HTERT RPE-1 (cell line): Measurements from ENCODE around the gene TMEM134.
"Not testable (repeated sequence)": the region's sequence is repeated elsewhere in the genome, so short reads cannot be mapped to it uniquely, and the experiment has no call there.

ENCODE experiments used
- in situ Hi-C: fragments of 300-500 bp; cut with MboI; formaldehyde crosslinking; loops from 4 replicates; pipeline ENCODE4 v1.14.3; 2020; ENCODE audit warnings: low sequenced_read_pairs

Gene TMEM134

DNA sequence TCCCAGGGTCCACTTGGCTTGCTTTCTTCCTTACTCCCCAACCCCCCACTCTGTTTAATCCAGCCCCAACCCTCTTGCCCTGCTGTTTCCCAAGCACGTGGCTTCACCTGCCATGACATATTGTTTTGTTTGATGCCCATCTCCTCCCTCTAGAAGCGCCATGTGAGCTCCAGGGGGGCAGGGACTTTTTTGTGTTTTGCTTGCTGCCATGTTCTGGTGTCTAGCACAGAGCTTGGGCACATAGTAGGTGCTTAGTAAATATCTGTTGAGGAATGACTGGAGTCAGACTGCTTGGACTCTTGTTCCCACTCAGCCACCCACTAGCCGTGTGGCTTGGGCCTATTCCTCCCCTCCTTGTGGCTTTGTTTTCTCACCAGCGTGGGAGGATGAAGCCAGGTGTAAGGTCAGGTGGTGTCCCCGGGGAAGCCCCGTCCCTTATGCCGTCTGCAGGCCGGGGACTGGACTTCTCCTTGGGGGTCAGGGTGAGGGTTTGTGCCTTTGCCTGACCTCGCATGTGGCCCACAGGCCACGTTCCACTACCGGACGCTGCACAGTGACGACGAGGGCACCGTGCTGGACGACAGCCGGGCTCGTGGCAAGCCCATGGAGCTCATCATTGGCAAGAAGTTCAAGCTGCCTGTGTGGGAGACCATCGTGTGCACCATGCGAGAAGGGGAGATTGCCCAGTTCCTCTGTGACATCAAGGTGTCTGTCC lies 17.6 kb upstream of the TMEM134 start:
- in situ Hi-C loops, result no loop called here

GRCh38 chr11:67485873-67486361 lies 16.9 kb upstream of the TMEM134 start:
- in situ Hi-C loops, result not testable (repeated sequence)

DNA sequence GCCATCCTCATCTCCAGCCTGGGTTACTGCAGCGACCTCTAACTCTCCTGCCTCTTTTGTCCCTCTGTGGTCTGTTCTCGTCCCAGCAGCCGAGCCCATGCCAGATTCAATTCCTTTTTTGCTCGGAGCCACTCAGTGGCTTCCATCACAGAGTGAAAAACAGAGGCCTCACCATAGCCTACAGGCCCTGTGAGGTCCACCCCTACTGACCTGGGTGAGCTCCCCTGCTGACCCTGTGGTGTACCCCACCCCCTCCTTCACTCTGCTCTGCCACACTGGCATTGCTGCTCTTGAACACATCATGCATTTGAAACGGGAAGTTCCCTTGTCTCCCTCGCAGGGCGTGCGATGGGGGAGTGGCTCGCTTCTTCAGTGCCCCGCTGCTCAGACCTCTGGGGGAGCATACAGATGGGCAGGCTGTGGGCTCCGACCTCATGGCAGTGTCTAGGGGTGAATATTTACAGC lies 15.8 kb upstream of the TMEM134 start:
- in situ Hi-C loops, result no loop called here

GRCh38 chr11:67483831-67484665 lies 15.0 kb upstream of the TMEM134 start:
- in situ Hi-C loops, result no loop called here

DNA sequence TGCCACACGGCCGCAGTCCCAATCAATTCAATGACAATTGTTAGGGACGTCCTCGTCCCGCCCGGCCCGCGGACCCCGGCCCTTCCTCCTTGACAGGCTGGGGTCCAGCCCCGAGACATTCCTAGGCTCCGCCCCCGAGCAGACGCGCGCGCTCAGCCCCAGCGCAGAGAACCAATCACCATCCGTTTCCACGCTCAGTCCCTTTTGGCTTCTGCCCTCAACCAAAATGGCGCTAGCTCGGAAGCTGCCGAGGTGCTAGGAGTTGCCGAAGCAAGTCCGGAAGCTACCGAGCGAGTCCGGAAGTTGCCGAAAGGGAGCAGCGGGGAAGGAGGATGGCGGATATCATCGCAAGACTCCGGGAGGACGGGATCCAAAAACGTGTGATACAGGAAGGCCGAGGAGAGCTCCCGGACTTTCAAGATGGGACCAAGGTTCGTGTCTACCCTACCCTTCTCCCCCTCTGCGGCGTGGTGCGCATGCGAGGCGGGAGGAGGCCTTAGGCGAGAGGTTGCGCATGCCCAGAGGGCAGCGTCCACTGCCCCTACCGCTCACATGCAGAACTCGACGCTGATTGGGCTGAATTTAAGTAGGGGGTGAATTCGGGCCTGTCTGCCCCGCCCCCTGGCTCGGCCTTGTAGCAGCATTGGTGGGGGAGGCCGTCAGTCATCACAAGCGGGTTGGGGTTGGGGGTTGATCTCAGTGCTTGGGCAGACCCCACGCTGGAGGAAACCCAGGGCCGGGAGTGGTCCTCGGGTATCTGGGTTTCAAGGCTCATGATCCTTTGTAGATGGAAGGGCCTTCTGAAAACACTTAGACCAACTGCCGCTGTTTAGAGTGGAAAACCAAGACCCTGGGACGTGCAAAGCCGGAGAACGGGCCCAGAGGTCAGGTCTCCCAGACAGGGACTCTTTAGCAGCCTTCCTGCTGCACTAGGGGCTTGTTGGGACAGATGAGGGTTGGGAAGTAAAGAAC lies 14.1 kb upstream of the TMEM134 start, which contains the start of gene AIP:
Gene AIP (plus strand): TSS at position 200 of the 972 bp plus-strand sequence. CDS start 133 bp downstream, at position 333.
- in situ Hi-C loops, result no loop called here

DNA sequence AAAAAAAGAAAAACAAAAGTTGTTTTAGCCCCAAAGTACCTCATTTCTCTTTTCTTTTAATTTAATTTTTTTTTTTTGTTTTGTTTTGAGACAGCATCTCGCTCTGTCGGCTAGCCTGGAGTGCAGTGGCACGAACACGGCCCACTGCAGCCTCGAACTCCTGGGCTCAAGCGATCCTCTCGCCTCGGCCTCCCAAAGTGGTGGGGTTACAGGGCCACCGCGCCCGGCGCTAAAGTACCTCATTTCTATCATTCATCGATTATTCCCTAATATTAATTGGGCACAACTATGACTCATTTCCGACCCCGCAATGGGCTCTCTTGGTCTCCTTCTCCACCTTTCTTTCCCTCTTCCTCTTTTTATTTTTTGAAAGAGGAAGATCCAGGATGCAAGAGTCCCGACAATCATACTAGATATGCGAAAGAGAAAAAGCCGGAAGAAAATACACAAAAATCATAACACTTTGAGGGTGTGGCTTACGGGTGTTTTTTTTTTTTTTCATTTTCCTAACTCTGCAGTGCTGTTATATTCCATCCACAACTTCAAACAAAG lies 13.3 kb upstream of the TMEM134 start:
- in situ Hi-C loops, result no loop called here

DNA sequence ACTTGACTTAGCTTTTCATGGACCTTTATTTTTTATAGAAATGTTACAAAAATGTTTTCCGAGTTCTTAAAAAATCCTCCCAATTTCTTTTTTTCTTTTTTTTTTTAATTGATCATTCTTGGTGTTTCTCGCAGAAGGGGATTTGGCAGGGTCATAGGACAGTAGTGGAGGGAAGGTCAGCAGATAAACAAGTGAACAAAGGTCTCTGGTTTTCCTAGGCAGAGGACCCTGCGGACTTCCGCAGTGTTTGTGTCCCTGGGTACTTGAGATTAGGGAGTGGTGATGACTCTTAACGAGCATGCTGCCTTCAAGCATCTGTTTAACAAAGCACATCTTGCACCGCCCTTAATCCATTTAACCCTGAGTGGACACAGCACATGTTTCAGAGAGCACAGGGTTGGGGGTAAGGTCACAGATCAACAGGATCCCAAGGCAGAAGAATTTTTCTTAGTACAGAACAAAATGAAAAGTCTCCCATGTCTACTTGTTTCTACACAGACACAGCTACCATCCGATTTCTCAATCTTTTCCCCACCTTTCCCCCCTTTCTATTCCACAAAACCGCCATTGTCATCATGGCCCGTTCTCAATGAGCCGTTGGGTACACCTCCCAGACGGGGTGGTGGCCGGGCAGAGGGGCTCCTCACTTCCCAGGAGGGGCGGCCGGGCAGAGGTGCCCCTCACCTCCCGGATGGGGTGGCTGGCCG lies 8.4 kb upstream of the TMEM134 start:
- in situ Hi-C loops, result not testable (repeated sequence)

DNA sequence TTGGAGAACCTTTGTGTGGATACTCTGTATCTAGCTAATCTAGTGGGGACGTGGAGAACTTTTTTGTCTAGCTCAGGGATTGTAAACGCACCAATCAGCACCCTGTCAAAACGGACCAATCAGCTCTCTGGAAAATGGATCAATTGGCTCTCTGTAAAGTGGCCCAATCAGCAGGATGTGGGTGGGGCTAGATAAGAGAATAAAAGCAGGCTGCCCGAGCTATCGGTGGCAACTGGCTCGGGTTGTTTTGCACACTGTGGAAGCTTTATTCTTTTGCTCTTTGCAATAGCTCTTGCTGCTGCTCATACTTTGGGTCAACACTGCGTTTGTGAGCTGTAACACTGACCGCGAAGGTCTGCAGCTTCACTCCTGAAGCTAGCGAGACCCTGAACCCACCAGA lies 7.6 kb upstream of the TMEM134 start:
- in situ Hi-C loops, result not testable (repeated sequence)

GRCh38 chr11:67472882-67473281 lies 3.8 kb upstream of the TMEM134 start:
- in situ Hi-C loops, result no loop called here

DNA sequence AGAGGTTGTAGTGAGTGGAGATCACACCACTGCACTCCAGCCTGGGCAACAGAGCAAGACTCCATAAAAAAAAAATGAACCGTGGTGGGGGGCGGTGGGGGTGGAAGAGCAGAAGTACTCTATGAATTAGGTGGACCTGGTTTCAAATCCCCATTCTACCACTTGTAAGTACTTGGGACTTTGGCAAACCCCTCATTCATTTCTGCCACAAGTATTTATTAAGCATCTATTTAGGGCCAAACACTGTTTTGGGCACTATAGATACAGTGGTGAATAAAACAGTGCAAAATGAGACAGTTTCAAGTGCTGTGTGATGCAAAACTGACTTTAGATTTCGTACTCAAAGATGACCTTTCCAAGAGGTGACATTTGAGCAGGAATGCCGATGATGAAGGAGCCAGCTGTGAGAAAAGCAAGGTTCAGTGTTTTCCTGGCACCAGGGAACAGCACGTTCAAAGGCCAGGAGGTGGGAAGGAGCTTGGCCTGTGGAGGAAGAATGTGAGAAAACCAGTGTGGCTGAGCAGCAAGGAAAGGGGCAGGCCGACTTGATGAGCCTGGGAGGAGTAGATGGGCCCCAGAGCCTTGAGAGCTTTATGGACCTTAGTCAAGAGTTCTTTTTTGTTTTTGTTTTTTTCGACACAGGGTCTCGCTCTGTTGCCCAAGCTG lies 1.4 kb upstream of the TMEM134 start:
- in situ Hi-C loops, result no loop called here

DNA sequence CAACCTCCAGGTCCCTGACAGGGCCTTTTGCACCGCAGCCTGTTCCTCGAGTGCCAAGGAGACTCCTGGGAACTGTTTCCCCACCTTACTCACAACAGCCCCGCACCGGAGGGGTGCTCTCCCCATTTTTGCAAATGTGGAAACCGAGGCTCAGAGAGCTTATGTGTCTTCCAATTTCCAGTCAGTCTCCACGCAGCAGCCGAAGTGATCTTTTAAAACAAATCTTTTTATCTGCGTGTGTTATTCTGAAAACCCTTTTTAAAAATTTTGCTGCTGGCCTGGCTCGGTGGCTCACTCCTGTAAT lies 409 bp upstream of the TMEM134 start:
- in situ Hi-C loops, result no loop called here

- in situ Hi-C loops, result no loop called here
Measured at GRCh38 chr11:67468456-67468758, 644 bp downstream of the TMEM134 start.

- in situ Hi-C loops, result no loop called here
Measured at GRCh38 chr11:67468056-67468455, 995 bp downstream of the TMEM134 start.

- in situ Hi-C loops, result no loop called here
Measured at GRCh38 chr11:67466962-67467771, 1.9 kb downstream of the TMEM134 start.

DNA sequence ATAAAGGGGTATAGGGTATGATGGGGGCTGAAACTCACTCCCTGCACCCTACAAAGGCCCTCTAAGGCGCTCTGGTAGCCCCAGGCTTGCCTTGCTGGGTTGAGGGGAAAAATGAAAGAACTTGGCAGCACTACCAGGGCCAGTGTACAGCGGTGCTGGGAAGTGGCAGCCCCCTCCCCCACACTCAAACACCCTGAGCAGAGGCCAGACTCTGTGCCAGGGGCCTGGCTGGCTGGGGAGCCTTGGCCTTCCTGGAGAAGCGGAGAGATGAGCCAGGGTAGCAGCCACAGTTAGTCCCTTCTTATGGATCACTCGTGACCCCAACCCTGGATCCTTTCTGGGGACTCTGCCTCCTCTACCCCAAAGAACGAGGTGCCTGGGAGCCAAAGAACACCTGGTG lies 2.7 kb downstream of the TMEM134 start:
- in situ Hi-C loops, result no loop called here

DNA sequence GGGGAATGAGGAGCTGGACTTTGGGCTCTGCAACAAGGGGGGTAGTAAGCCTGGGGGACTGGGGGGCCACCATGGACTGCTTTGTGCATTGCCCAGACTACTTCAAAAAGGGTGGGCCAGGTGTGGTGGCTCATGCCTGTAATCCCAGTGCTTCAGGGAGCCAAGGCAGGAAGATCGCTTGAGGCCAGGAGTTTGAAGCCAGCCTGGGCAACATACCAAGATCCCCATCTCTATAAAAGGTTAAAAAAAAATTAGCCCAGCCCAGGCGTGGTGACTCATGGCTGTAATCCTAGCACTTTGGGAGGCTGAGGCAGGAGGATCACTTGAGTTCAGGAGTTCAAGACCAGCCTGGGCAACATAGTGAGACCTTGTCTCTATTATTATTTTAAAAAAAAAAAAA lies 3.5 kb downstream of the TMEM134 start:
- in situ Hi-C loops, result not testable (repeated sequence)

- in situ Hi-C loops, result no loop called here
Measured at GRCh38 chr11:67465189-67465510, 3.9 kb downstream of the TMEM134 start.

GRCh38 chr11:67464411-67465188 lies 4.5 kb downstream of the TMEM134 start:
- in situ Hi-C loops, result no loop called here
